T1000 (cell line): ENCODE results near the gene CDH4.

Experiments
- DNase-seq: peaks from one replicate; lab custom pipeline; 2025; ENCODE audit warnings: mixed read lengths; lab: John Stamatoyannopoulos, UW

The CDH4 gene

GRCh38 chr20:61880706-61881105 lies 628.6 kb downstream of the CDH4 start:
- DNase-seq = no peak

GRCh38 chr20:61881416-61881815 lies 629.4 kb downstream of the CDH4 start:
- no peak for DNase-seq

GRCh38 chr20:61881861-61882260 lies 629.8 kb downstream of the CDH4 start:
- no peak for DNase-seq

- no peak for DNase-seq
These were observed 630.9 kb downstream of the CDH4 start for GRCh38 chr20:61882716-61883615.

- DNase-seq = no peak
These were observed 631.9 kb downstream of the CDH4 start for GRCh38 chr20:61883857-61884393.

GRCh38 chr20:61884571-61885389 lies 632.7 kb downstream of the CDH4 start:
- DNase-seq = no peak

GRCh38 chr20:61885759-61886715 lies 634.0 kb downstream of the CDH4 start:
- DNase-seq = no peak

- no peak for DNase-seq
These were observed 634.9 kb downstream of the CDH4 start for GRCh38 chr20:61886721-61887595.

- no peak for DNase-seq
These were observed 635.6 kb downstream of the CDH4 start for GRCh38 chr20:61887596-61888093.

- no peak for DNase-seq
These were observed 636.2 kb downstream of the CDH4 start for GRCh38 chr20:61888101-61888865.

GRCh38 chr20:61889659-61890058 lies 637.6 kb downstream of the CDH4 start:
- DNase-seq = no peak

- DNase-seq = no peak
These were observed 638.1 kb downstream of the CDH4 start for GRCh38 chr20:61890210-61890609.

- DNase-seq = no peak
These were observed 639.4 kb downstream of the CDH4 start for GRCh38 chr20:61891476-61891875.

- no peak for DNase-seq
These were observed 640.0 kb downstream of the CDH4 start for GRCh38 chr20:61891916-61892649.

GRCh38 chr20:61895016-61895415 lies 643.0 kb downstream of the CDH4 start:
- DNase-seq = no peak

- no peak for DNase-seq
These were observed 643.6 kb downstream of the CDH4 start for GRCh38 chr20:61895686-61896057.

GRCh38 chr20:61896058-61896961 lies 644.2 kb downstream of the CDH4 start:
- DNase-seq = no peak
